ENCODE data around the gene ZBTB17. TPM values are rescaled to one million over a fixed set of nuclear protein-coding genes. Genes with fewer than 3 reads are reported as not detected.

Gene ZBTB17
- total and polyA plus RNA-seq, 9 of the 15 experiments (the other 6 are each of a cell fraction or from before 2014, with no cell fraction given): 1.1 to 53.4 (median 29.6) TPM

GRCh38 chr1:15961492-15961891, 14.4 kb downstream of the ZBTB17 start:
- in situ Hi-C loops (cut with MboI): no loop called here
- no peak for ATAC-seq
- no TSS peak for BruUV-seq (replicated peaks)

More at GRCh38 chr1:15961492-15961891, 14.4 kb downstream of the ZBTB17 start:
- H4K20me1 ChIP-seq (replicated peaks; ENCODE audit: control insufficient read depth, insufficient read depth, low read length): no peaks in the 10 kb centered on the region
- CTCF ChIA-PET (ENCODE audit: low intra/inter-chr PET ratio): no interaction called here
- H3K36me3 ChIP-seq (ENCODE audit: control insufficient read depth, insufficient read depth, low read length): peaks cover 30% of the 10 kb centered on the region; the same call in 2 of the 3 replicates
- no peaks in the 10 kb centered on the region for H3K9me1 ChIP-seq (ENCODE audit: control insufficient read depth, insufficient read depth, low read length)
- no peak overlapping the region for H3K4me2 ChIP-seq (ENCODE audit: insufficient read depth, low read length)
- H2AFZ ChIP-seq (ENCODE audit: low read depth, low read length): no peak overlapping the region
- H3K9me3 ChIP-seq (replicated peaks; ENCODE audit: control insufficient read depth, insufficient read depth, low read depth, low read length): no peaks in the 10 kb centered on the region
- no peak overlapping the region for H3K4me3 ChIP-seq
- intact Hi-C loops (cut with micrococcal nuclease): no loop called here
- H3K27ac ChIP-seq (ENCODE audit: extremely low read depth, low read depth, low read length): no peak overlapping the region
- H3K9ac ChIP-seq (ENCODE audit: insufficient read depth in 1 of 2, low read depth in 2 of 2, low read length in 2 of 2): no peak overlapping the region
- DNase-seq (ENCODE audit: extremely low read depth in 1 of 4, low spot score in 3 of 4): peak in 1 of 4 experiments; percentile 7
- H3K79me2 ChIP-seq (ENCODE audit: control insufficient read depth, insufficient read depth, low read length): peaks cover 62% of the 10 kb centered on the region
- POLR2A ChIA-PET: interaction anchor here (1.3 to 1.5 kb wide), 2 partner anchors 10 to 11 kb away, joined by 3 to 5 read pairs; no protein-coding TSS in a partner anchor
- no peaks in the 10 kb centered on the region for H3K27me3 ChIP-seq (ENCODE audit: control insufficient read depth in 2 of 2, insufficient read depth in 2 of 2, low read length in 2 of 2)
- 85% methylated on average over 11 of the region's 11 CpGs for WGBS (ENCODE audit: insufficient coverage, low coverage, missing lambda C conversion rate)
- FAIRE-seq: no peak
- TF ChIP-seq GMEB1 (CRISPR knock-in tag; IDR thresholded peaks at IDR 0.05) (no peak), CREB3 (tag; conservative IDR thresholded peaks at IDR 0.05; ENCODE audit: low read depth) (no peak), NR2C1 (IDR thresholded peaks at IDR 0.05) (no peak), NR2C1 (tag; IDR thresholded peaks at IDR 0.05) (no peak), RAD51 (IDR thresholded peaks at IDR 0.05; ENCODE audit: borderline replicate concordance, low read depth) (no peak), NR1H2 (CRISPR knock-in tag; IDR thresholded peaks at IDR 0.05) (no peak), XRCC3 (IDR thresholded peaks at IDR 0.05) (no peak), ATF6 (CRISPR knock-in tag; IDR thresholded peaks at IDR 0.05) (no peak), NR0B1 (IDR thresholded peaks at IDR 0.05; ENCODE audit: partially characterized antibody) (no peak)
- H3K4me1 ChIP-seq (replicated peaks in 1 of 2; ENCODE audit: control insufficient read depth in 2 of 2, insufficient read depth in 2 of 2, low read length in 2 of 2): peaks cover 3 to 15% of the 10 kb centered on the region in 2 experiments; a peak in 3 of 5 replicates

Data from K562 (cell line).